ENCODE data around the gene GPR63. TPM values are rescaled to one million over a fixed set of nuclear protein-coding genes. Genes with fewer than 3 reads are reported as not detected.

Gene GPR63
- total RNA-seq, 1 experiment from 2014 or later = 5.9 TPM

GRCh38 chr6:96853083-96853482, 15.8 kb upstream of the GPR63 start:
- H2AFZ ChIP-seq (ENCODE audit: low read length) = no peak overlapping the region
- H3K23me2 ChIP-seq (ENCODE audit: insufficient read length, low read depth, low read length, poor library complexity, severe bottlenecking) = no peaks in the 10 kb centered on the region
- no peaks in the 10 kb centered on the region for H4K20me1 ChIP-seq (ENCODE audit: control insufficient read depth, insufficient read depth, insufficient read length)
- no peak overlapping the region for H4K91ac ChIP-seq (ENCODE audit: insufficient read length, low read depth, low read length)
- H2BK5ac ChIP-seq (ENCODE audit: insufficient read length, low read length) = no peak overlapping the region
- Mint-ChIP-seq H3K36me3 (ENCODE audit: insufficient read depth in 1 of 3, low read depth in 3 of 3) (peaks cover 0 to 7% (median 2%) of the 10 kb centered on the region in 3 experiments; a peak in 2 of 7 replicates), H3K9me3 (peaks cover 11 to 12% of the 10 kb centered on the region in 2 experiments; a peak in 3 of 5 replicates), H3K4me1 (no peaks in the 10 kb centered on the region), H3K27me3 (ENCODE audit: low read depth) (no peaks in the 10 kb centered on the region), H3K4me3 (no peak overlapping the region), H3K27ac (no peak overlapping the region)
- H3K9ac ChIP-seq (ENCODE audit: extremely low read depth, insufficient read length, low read length) = no peak overlapping the region
- H3K27ac ChIP-seq (ENCODE audit: insufficient read length, low read depth, low read length) = no peak overlapping the region
- no peaks in the 10 kb centered on the region for H3K9me3 ChIP-seq (ENCODE audit: control insufficient read depth, low read depth, low read length)
- no peak overlapping the region for H2BK12ac ChIP-seq (ENCODE audit: insufficient read length, low read depth, low read length)
- no peak overlapping the region for H3K18ac ChIP-seq (ENCODE audit: insufficient read length, low read depth, low read length)
- WGBS (ENCODE audit: extremely low coverage, insufficient read length, low lambda C conversion rate) = no CpG with 5 or more reads among the region's 2 CpGs
- H3K79me2 ChIP-seq (ENCODE audit: insufficient read depth, low read length) = no peaks in the 10 kb centered on the region
- H2BK15ac ChIP-seq (ENCODE audit: low read depth, low read length) = no peak overlapping the region
- H3K23ac ChIP-seq (ENCODE audit: insufficient read length, low read depth, low read length) = no peak overlapping the region
- H3K27me3 ChIP-seq (ENCODE audit: insufficient read depth, low read length) = no peaks in the 10 kb centered on the region
- H4K8ac ChIP-seq (replicated peaks; ENCODE audit: insufficient read length, low read depth, low read length) = no peak overlapping the region
- H3T11ph ChIP-seq (ENCODE audit: low read length) = no peak overlapping the region
- H2BK20ac ChIP-seq (ENCODE audit: low read depth, low read length, poor library complexity, severe bottlenecking) = no peak overlapping the region
- no peak overlapping the region for H2BK120ac ChIP-seq (ENCODE audit: low read depth, low read length, poor library complexity, severe bottlenecking)
- no peak overlapping the region for H4K5ac ChIP-seq (ENCODE audit: insufficient read length, low read depth, low read length)
- no peak overlapping the region for H3K14ac ChIP-seq (ENCODE audit: insufficient read depth, low read length)
- DNase-seq = no peak
- no peak overlapping the region for H2AK5ac ChIP-seq (ENCODE audit: insufficient read length, low read length)
- H3K4me1 ChIP-seq (ENCODE audit: insufficient read depth, low read length) = no peaks in the 10 kb centered on the region
- H3K4me2 ChIP-seq (ENCODE audit: insufficient read depth, insufficient read length, low read length) = no peak overlapping the region
- no peaks in the 10 kb centered on the region for H3K79me1 ChIP-seq (ENCODE audit: insufficient read depth, low read depth, low read length, poor library complexity, severe bottlenecking)
- TF ChIP-seq CTCF (conservative IDR thresholded peaks at IDR 0.05) = no peak
- H3K4ac ChIP-seq (ENCODE audit: low read depth, low read length) = no peak overlapping the region
- no peak overlapping the region for H3K56ac ChIP-seq (ENCODE audit: insufficient read length, low read depth, low read length)
